A549 (cell line): ENCODE results near the gene RAB8B. TPM values are rescaled to one million over a fixed set of nuclear protein-coding genes. Genes with fewer than 3 reads are reported as not detected.

ENCODE experiments used
- ATAC-seq, 2 experiments: fragments of 200-7000 bp in 1 of 2; fragments of >200 bp in 1 of 2; cut with Nextera tagmentation in 1 of 2; cut with Tn5 transposase in 1 of 2; 3 replicates each; pipeline versions ENCODE4 v1.8.0 to v1.9.1; 2018 to 2020; ENCODE audit warnings: mild to moderate bottlenecking in 1 of 2, moderate library complexity in 1 of 2
- CTCF ChIA-PET: fragments of 300-600 bp; sonication (Branson Sonifier 250); formaldehyde crosslinking; extraction: SDS; loops from one replicate; lab custom pipeline; 2021; ENCODE audit warnings: antibody characterized with exemption, inconsistent platforms; lab: Yijun Ruan, JAX
- POLR2A ChIA-PET: fragments of 350-600 bp; formaldehyde crosslinking; extraction: SDS; loops from one replicate; lab custom pipeline; 2021; ENCODE audit warnings: antibody characterized with exemption, inconsistent platforms; lab: Yijun Ruan, JAX
- DNase-seq, 2 experiments: peaks; one replicate each; pipeline versions ENCODE4 v3.0.0 to v3.0.0-alpha.2; 2011 to 2016; ENCODE audit warnings: low read depth in 1 of 2, low spot score in 1 of 2
- FAIRE-seq: peaks from 2 replicates; lab custom pipeline; 2011; peaks lifted over from hg19 to GRCh38; lab: Jason Lieb, UNC
- H3K27ac ChIP-seq, 2 experiments: fragments of >200 bp; sonication (Bioruptor Twin); formaldehyde crosslinking; 3 replicates each; pipeline ENCODE4 v1.5.1; 2016 to 2017
- H3K4me1 ChIP-seq: fragments of >200 bp; sonication (Bioruptor Twin); formaldehyde crosslinking; 3 replicates; pipeline ENCODE4 v1.6.1; 2016
- H3K4me2 ChIP-seq: fragments of >200 bp; sonication (Bioruptor Twin); formaldehyde crosslinking; 3 replicates; pipeline ENCODE4 v1.6.1; 2016
- H3K4me3 ChIP-seq: fragments of >200 bp; sonication (Bioruptor Twin); formaldehyde crosslinking; 3 replicates; pipeline ENCODE4 v1.5.1; 2016
- H3K9me3 ChIP-seq: fragments of >200 bp; sonication (Bioruptor Twin); formaldehyde crosslinking; 3 replicates; pipeline ENCODE4 v1.6.1; 2016
- CHD4 ChIP-seq: fragments of 200-600 bp; sonication (generic); IDR thresholded peaks from 2 replicates; pipeline ENCODE4 v1.6.1; 2016; ENCODE audit warnings: antibody characterized with exemption, mild to moderate bottlenecking, borderline replicate concordance
- WGBS: methylation state at CpG from one replicate; pipeline ENCODE4 v1.1.6; 2017; ENCODE audit errors: missing lambda C conversion rate; 5-methylcytosine and 5-hydroxymethylcytosine counted together
- polyA plus RNA-seq, 4 experiments: library from polyadenylated mRNA; depleted of rRNA in 3 of 4; stranded (reverse); fragments of >200 nt; fragmentation: RNase III in 1 of 4; extraction: RNeasy Plus Mini Kit Qiagen cat#74134 plus additional on column Dnase treatment in 1 of 4; gene quantifications; 2 replicates in 3 of 4; 3 replicates in 1 of 4; pipeline ENCODE4 v1.2.3, GENCODE V29; 2011 to 2017

The RAB8B gene
- polyA plus RNA-seq, 2 of the 4 experiments (the other 2 are of a cell fraction) = 21.5 to 41.4 TPM

DNA sequence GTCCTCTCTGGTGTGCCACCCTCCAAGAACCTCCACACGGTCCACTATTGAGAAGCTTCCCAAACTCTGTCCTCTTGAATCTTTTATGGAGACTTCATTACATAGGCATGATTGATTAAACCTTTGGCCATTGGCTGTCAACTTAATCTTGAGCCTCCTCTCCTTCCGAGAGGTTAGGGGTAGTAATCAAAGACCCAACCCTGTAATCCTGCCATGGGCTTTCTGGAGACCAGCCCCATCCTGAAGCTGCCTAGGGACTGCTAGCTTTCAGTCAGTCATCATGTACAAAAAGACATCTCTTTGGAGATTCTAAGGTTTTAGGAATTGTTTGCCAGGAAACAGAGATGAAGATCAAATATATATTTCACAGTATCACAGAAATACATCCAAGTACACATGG, 125.0 kb downstream of the RAB8B start:
- no peaks in the 10 kb centered on the region for H3K9me3 ChIP-seq
- no peak overlapping the region for H3K27ac ChIP-seq
- ChIA-PET CTCF (interaction anchor here (1.1 to 1.3 kb wide), 2 partner anchors 12 to 23 kb away, joined by 3 to 4 read pairs; no protein-coding TSS in a partner anchor), POLR2A (no interaction called here)
- H3K4me1 ChIP-seq = no peaks in the 10 kb centered on the region
- 47% methylated on average over 2 of the region's 2 CpGs for WGBS
- no peak overlapping the region for H3K4me2 ChIP-seq
- FAIRE-seq (no peak), ATAC-seq (no peak; a peak in 1 of 6 replicates), DNase-seq (no peak)
- TF ChIP-seq CHD4 = no peak
- no peak overlapping the region for H3K4me3 ChIP-seq

Other genes starting within 250 kb of the RAB8B start
- gene TPM1, start 146.9 kb upstream of the RAB8B start, polyA plus RNA-seq (2011; rRNA removed) = 777 and 894 TPM in 2 replicates
- gene TPM1, start 146.9 kb upstream of the RAB8B start, polyA plus RNA-seq (2017; fragmentation: RNase III; extraction: RNeasy Plus Mini Kit Qiagen cat#74134 plus additional on column Dnase treatment) = 954 to 1,229 TPM (median 1,043 TPM) in 3 replicates
- 31.0 and 59.6 TPM in 2 replicates for gene LACTB, start 67.7 kb upstream of the RAB8B start, polyA plus RNA-seq (2011; rRNA removed)
- gene LACTB, start 67.7 kb upstream of the RAB8B start, polyA plus RNA-seq (2017; fragmentation: RNase III; extraction: RNeasy Plus Mini Kit Qiagen cat#74134 plus additional on column Dnase treatment) = 56.5 to 69.8 TPM (median 56.7 TPM) in 3 replicates
- 742 and 748 TPM in 2 replicates for gene RPS27L, start 32.1 kb upstream of the RAB8B start, polyA plus RNA-seq (2011; rRNA removed)
- 609 to 664 TPM (median 641 TPM) in 3 replicates for gene RPS27L, start 32.1 kb upstream of the RAB8B start, polyA plus RNA-seq (2017; fragmentation: RNase III; extraction: RNeasy Plus Mini Kit Qiagen cat#74134 plus additional on column Dnase treatment)
- 25.3 and 28.5 TPM in 2 replicates for gene APH1B, start 88.0 kb downstream of the RAB8B start, polyA plus RNA-seq (2011; rRNA removed)
- 14.0 to 19.8 TPM (median 16.4 TPM) in 3 replicates for gene APH1B, start 88.0 kb downstream of the RAB8B start, polyA plus RNA-seq (2017; fragmentation: RNase III; extraction: RNeasy Plus Mini Kit Qiagen cat#74134 plus additional on column Dnase treatment)
- 323 and 389 TPM in 2 replicates for gene CA12, start 192.2 kb downstream of the RAB8B start, polyA plus RNA-seq (2011; rRNA removed)
- 122 to 129 TPM (median 126 TPM) in 3 replicates for gene CA12, start 192.2 kb downstream of the RAB8B start, polyA plus RNA-seq (2017; fragmentation: RNase III; extraction: RNeasy Plus Mini Kit Qiagen cat#74134 plus additional on column Dnase treatment)